HL-60/S4 treated with retinoic acid at 250 ng/mL for 4 days and 3 days (cell line): ENCODE measurements around the gene METTL4.

ENCODE experiments used
- in situ Hi-C: fragments of 300-500 bp; cut with MboI; formaldehyde crosslinking; loops from 2 replicates; pipeline ENCODE4 v1.7.0; 2022; ENCODE audit warnings: low sequenced_read_pairs

The METTL4 gene, protein sequence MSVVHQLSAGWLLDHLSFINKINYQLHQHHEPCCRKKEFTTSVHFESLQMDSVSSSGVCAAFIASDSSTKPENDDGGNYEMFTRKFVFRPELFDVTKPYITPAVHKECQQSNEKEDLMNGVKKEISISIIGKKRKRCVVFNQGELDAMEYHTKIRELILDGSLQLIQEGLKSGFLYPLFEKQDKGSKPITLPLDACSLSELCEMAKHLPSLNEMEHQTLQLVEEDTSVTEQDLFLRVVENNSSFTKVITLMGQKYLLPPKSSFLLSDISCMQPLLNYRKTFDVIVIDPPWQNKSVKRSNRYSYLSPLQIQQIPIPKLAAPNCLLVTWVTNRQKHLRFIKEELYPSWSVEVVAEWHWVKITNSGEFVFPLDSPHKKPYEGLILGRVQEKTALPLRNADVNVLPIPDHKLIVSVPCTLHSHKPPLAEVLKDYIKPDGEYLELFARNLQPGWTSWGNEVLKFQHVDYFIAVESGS

DNA sequence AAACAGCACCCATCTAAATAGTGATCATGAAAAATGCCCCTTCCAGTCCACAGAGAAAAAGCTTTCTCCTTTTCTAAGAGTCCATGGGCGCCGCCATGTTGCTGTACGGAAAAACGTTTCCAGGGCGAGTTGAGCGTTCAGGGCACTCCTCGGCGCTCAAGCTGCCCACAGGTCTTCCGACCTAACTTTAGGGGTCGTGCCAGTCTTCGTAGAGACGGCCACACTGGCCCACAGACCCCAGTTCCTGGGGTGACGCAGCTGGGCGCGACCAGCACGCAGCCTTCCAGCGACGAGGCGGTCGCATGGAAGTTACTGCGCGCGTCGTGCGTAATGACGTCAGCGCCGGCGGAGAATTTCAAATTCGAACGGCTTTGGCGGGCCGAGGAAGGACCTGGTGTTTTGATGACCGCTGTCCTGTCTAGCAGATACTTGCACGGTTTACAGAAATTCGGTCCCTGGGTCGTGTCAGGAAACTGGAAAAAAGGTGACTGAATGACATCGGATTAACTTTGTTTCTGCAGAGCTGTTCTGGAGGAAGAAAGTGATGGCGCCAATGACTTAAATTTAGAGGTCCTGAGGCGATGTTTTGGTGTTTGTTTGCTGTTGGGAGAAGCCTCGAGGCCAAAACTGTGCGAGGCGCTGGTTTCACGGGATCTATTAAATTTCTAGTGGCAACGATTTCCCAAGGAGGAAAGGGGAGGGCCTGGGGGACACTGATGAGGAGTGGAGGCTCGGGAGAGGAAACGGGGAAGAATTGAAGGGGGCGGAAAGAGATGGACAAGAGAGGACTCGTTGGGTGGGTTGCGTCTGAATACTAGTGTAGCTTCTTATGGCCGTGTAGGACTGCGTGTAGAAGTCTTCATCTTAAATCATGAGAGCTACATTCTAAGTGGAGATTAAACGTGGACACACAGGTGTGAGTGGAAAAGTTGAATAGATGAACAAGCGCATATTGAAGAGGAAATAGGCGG, at the start of gene METTL4, which contains the start of gene NDC80:
Gene METTL4, minus strand, starts transcription at position 306 of the 971 bp plus-strand sequence. CDS start 4,289 bp downstream, outside the sequence.
Gene NDC80, plus strand, starts transcription at position 358 of the 971 bp plus-strand sequence. CDS start 1,429 bp downstream, outside the sequence.
- in situ Hi-C loops = no loop called here

- in situ Hi-C loops = no loop called here
Measured at GRCh38 chr18:2618009-2618408, 46.7 kb upstream of the METTL4 start.

GRCh38 chr18:2617401-2617998, 46.2 kb upstream of the METTL4 start:
- in situ Hi-C loops = no loop called here

- in situ Hi-C loops = no loop called here
Measured at GRCh38 chr18:2612996-2613395, 41.7 kb upstream of the METTL4 start.

- in situ Hi-C loops = no loop called here
Measured at GRCh38 chr18:2610549-2610948, 39.2 kb upstream of the METTL4 start.

DNA sequence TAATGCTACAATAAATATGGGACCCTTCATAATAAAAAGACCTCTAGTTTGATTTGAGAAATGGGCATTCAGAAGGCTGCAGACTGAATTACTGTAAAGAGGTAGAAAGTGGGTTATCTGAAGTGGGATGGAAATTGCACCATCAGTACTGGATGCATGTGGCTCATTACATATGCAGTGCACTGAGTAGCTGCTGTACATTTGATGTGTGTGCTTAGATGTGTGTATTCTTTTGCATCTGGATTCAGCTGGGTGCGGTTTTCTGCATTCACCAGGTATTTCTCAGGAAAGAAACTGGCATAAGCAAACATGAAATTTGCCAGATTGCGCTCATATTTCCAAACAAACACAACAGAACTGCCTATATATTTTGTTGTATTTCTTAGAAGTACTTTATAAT, 38.3 kb upstream of the METTL4 start:
- in situ Hi-C loops = no loop called here

GRCh38 chr18:2606335-2606734, 35.0 kb upstream of the METTL4 start:
- in situ Hi-C loops = no loop called here

- in situ Hi-C loops = no loop called here
Measured at GRCh38 chr18:2602844-2603243, 31.5 kb upstream of the METTL4 start.

DNA sequence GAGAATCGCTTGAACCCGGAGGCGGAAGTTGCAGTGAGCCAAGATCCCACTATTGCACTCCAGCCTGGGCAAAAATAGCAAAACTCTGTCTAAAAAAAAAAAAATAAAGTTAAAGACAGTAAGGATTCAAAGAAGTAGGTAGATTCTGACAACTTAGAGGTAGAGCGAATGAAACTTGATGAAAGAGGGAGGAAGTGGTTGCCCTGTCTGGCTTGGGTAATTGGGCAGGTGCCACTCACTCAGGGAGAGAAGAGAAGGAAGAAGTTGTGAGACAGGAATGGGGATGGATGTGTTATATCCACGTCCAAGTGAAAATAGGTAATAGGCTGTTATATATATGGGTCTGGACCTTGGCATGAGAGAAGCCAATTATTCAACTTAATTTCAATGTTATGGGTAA, 26.3 kb upstream of the METTL4 start:
- in situ Hi-C loops = no loop called here

DNA sequence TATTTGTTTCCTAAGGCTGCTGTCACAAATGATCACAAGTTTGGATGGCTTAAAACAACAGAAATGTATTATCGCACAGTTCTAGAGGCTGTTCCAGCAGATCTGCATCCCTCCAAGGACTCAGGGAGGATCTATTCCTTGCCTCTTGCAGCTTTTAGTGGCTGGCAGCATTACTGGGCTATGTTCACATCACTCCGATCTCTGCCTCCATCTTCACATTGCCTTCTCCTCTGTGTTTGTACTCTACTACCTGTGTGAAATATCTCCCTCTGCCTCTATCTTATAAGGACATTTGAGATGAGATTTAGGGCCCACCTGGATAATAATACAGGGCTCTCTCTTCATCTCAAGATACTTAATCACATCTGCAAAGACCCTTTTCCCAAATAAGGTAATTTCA, 19.0 kb upstream of the METTL4 start:
- in situ Hi-C loops = no loop called here

DNA sequence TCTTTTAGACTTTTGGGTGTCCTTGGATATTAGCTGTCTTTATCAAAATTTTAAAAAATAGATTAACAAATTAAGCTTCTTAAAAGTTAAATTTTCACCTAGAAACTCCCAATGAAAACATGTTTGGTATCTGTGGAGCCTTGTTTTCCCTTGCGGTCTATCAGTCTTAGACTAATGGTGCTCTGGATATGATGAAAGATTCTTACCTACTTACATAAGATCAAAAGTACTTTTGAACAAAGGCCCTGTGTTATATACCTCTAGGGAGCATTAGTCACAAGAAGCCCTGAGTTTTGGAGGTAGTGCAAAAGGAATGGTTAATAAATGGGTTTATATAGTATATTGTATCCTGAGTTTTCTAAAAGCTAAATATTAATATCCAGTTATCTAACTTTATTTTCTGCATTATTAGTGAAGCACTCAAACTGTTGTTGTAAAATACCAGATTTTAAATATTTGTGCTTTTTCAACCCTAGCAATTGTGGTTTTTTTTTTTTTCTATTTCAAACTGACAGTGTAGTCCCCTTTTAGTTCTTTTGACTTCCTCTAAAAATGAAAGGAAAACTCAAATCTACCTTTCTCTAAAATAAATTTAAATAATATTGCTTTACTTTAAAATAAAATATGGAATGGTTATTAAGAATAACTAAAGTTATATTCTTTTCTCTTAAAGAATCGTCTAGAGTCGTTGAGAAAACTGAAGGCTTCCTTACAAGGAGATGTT, 18.2 kb upstream of the METTL4 start:
- in situ Hi-C loops = no loop called here

GRCh38 chr18:2588666-2589344, 17.5 kb upstream of the METTL4 start:
- in situ Hi-C loops = no loop called here

GRCh38 chr18:2587788-2588187, 16.5 kb upstream of the METTL4 start:
- in situ Hi-C loops = no loop called here

DNA sequence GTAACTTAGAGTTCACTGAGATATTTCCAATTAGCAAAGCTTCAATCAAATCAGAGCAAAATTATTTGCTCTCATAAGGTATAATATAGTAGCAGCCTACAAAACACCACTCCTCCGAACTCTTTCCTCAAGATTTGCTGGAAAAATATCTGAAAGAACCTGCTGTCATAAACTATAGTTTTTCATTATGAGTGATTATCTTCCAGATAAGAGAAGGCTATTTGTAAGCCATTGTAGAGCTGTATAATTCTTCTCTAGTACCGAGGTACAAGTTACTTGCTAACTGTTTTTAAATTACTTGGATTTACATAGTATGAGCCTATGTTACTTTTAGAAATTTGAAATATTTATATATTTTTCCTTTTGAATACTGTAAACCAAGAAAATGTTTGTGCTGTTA, 2.1 kb upstream of the METTL4 start:
- in situ Hi-C loops = no loop called here

DNA sequence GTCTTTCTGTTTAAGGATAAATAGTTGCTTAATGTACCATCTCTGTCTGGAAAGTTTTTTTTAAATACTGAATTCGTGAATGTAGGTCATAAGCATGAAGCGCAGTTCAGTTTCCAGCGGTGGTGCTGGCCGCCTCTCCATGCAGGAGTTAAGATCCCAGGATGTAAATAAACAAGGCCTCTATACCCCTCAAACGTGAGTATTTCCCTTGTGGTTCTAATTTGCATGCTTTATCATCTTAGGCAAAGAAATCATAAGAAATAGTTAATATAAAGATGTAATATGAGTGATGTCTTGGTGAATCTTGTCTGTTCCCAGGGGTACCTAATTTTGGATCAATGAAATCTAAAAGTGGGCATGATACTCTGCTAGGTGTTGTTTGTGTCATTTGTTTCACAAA, 1.6 kb upstream of the METTL4 start:
- in situ Hi-C loops = no loop called here

GRCh38 chr18:2572171-2572569, 865 bp upstream of the METTL4 start:
- in situ Hi-C loops = no loop called here

DNA sequence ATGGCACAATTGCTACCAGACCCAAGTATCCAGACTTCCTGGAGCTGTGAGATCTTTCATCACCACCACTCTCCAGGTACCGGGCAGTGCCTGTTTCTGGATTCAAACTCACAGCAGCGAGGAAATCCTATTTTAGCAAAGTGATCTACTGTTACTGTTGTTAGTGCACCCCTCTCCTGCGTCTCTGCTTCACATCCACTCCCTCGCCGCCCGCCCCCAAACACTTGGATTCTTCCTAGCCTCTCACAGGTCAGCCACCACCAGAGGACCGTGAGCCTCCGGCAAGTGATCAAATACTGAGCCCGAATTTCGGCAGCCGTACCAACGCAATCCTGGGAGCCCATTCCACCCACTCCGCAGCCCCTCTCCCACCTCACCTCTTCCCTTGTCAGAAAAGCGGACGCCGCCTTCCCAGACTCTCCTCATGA, 519 bp downstream of the METTL4 start:
- in situ Hi-C loops = no loop called here

DNA sequence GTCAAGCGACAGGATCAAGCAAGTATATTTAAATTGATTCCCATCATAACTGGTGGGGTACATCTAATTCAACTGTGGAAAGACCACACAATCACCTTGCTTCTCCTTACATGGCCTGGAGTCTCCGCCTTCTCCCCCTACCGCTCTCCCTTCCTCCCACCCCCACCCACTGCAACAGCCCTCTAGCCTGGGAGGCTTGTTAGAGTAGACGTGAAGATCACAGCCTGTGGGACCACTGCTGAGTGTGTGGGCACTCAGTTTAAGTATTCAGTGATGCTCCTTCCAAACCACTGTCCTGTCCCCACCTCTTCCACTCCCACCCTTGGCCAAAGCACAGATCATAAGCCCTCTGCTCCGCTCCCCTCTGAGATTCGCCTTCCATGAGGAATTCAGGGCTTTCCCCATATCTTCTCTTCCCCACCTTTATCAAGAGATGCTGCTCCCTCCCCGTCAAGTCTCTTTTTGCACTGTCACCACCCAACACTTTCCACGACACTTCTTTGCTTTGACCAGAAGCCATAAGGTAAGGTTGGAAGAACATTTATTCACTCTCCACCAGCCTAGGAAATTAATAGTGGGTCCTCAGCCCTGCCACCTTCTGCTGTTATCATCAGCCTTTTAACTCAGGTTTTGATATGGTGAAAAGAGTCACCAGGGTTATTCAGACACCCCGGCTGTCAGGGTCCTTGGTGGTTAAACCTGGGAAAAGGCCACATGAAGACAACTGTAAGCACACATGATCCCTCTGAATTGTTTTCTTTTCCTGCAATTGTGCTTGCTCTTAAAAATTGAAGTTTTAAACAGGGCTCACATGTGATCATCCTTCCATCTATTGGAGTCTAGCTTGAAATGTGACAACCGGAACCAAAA, 1.7 kb downstream of the METTL4 start:
- in situ Hi-C loops = no loop called here

DNA sequence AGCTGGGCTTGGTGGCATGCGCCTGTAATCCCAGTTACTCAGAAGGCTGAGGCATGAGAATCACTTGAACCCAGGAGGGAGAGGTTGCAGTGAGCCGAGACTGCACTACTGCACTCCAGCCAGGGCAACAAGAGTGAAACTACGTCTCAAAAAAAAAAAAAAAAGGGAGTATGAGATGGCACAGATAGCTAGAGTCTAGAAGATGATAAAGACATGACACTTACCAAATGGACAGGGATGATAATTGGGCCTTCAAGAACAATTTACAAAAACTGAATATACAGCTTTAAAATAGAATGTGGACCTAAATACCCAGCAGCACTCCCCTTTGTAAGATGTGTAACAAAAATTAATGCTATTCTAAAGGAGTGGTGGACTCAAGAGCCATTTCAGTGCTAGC, 2.7 kb downstream of the METTL4 start:
- in situ Hi-C loops = no loop called here
